ENCODE measurements around the gene PTGFRN. TPM values are rescaled to one million over a fixed set of nuclear protein-coding genes. Genes with fewer than 3 reads are reported as not detected.
"Not testable (repeated sequence)": the region's sequence is repeated elsewhere in the genome, so short reads cannot be mapped to it uniquely, and the experiment has no call there.

Gene PTGFRN
- total RNA-seq, 8 experiments from 2014 or later: 30.3 to 246 (median 88.4) TPM

- WGBS, 10 experiments: 80% methylated on average over 1 of the region's 1 CpG; no CpG with 5 or more reads in 9 of the 10 experiments
Measured at GRCh38 chr1:116980309-116980708, 70.6 kb downstream of the PTGFRN start.

GRCh38 chr1:116981521-116982037 is 71.9 kb downstream of the PTGFRN start:
- no peak for ATAC-seq (replicated peaks in 6 of 8)
- 43 to 100% (median 92%) methylated on average over 1 to 2 of the region's 2 CpGs; no CpG with 5 or more reads in 3 of the 10 experiments for WGBS, 10 experiments
- H3K4me3 ChIP-seq: no peak overlapping the region
- in situ Hi-C loops (cut with MboI; ENCODE audit: low pct_unique_long_range_greater_than_20kb in 2 of 9, low sequenced_read_pairs in 9 of 9, unreplicated experiment in 9 of 9): no loop called here
- no peak overlapping the region for H3K27ac ChIP-seq
- peaks cover 0 to 4% of the 10 kb centered on the region in 2 donors for H3K4me1 ChIP-seq (replicated peaks in 1 of 2)

More at GRCh38 chr1:116980309-116980708, 70.6 kb downstream of the PTGFRN start:
- H3K27ac ChIP-seq; in situ Hi-C loops (cut with MboI; ENCODE audit: low pct_unique_long_range_greater_than_20kb in 2 of 9, low sequenced_read_pairs in 9 of 9, unreplicated experiment in 9 of 9); ATAC-seq (replicated peaks in 6 of 8); H3K4me3 ChIP-seq; H3K4me1 ChIP-seq (replicated peaks in 1 of 2): not testable (repeated sequence)

- peak in 1 of 8 experiments; percentile 12 for ATAC-seq (replicated peaks in 6 of 8)
- no peak overlapping the region for H3K27ac ChIP-seq
- no peak overlapping the region for H3K4me3 ChIP-seq
- WGBS, 10 experiments: 73 to 90% (median 84%) methylated on average over 2 to 8 of the region's 9 CpGs; no CpG with 5 or more reads in 4 of the 10 experiments
- in situ Hi-C loops (cut with MboI; ENCODE audit: low pct_unique_long_range_greater_than_20kb in 2 of 9, low sequenced_read_pairs in 9 of 9, unreplicated experiment in 9 of 9): no loop called here
- peaks cover 5 to 11% of the 10 kb centered on the region in 2 donors for H3K4me1 ChIP-seq (replicated peaks in 1 of 2)
Measured at GRCh38 chr1:116982319-116983004, 72.7 kb downstream of the PTGFRN start.

GRCh38 chr1:116983112-116983511 is 73.4 kb downstream of the PTGFRN start:
- Histone ChIP-seq H3K4me3 (no peak overlapping the region), H3K27ac (no peak overlapping the region), H3K4me1 (replicated peaks in 1 of 2) (peaks cover 5 to 17% of the 10 kb centered on the region in 2 donors)
- ATAC-seq (replicated peaks in 6 of 8): peak in 3 of 8 experiments; percentile 40 to 49 (median 41)
- 0 to 94% (median 84%) methylated on average over 1 to 5 of the region's 5 CpGs; no CpG with 5 or more reads in 1 of the 10 experiments for WGBS, 10 experiments
- in situ Hi-C loops (cut with MboI; ENCODE audit: low pct_unique_long_range_greater_than_20kb in 2 of 9, low sequenced_read_pairs in 9 of 9, unreplicated experiment in 9 of 9): no loop called here

GRCh38 chr1:116983678-116984077 is 74.0 kb downstream of the PTGFRN start:
- WGBS, 10 experiments: 7 to 97% (median 82%) methylated on average over 1 to 4 of the region's 4 CpGs
- in situ Hi-C loops (cut with MboI; ENCODE audit: low pct_unique_long_range_greater_than_20kb in 2 of 9, low sequenced_read_pairs in 9 of 9, unreplicated experiment in 9 of 9): no loop called here
- peaks cover 5 to 23% of the 10 kb centered on the region in 2 donors for H3K4me1 ChIP-seq (replicated peaks in 1 of 2)
- ATAC-seq (replicated peaks in 6 of 8): no peak
- no peak overlapping the region for H3K27ac ChIP-seq
- no peak overlapping the region for H3K4me3 ChIP-seq

GRCh38 chr1:116984406-116985160 is 74.9 kb downstream of the PTGFRN start:
- Histone ChIP-seq H3K27ac (no peak overlapping the region), H3K4me1 (replicated peaks in 1 of 2) (peaks cover 5 to 24% of the 10 kb centered on the region in 2 donors), H3K4me3 (no peak overlapping the region)
- WGBS, 10 experiments: 20 to 100% (median 95%) methylated on average over 1 to 7 of the region's 14 CpGs; no CpG with 5 or more reads in 2 of the 10 experiments
- in situ Hi-C loops (cut with MboI; ENCODE audit: low pct_unique_long_range_greater_than_20kb in 2 of 9, low sequenced_read_pairs in 9 of 9, unreplicated experiment in 9 of 9): no loop called here
- ATAC-seq (replicated peaks in 6 of 8): no peak

- WGBS, 10 experiments: 17 to 91% (median 86%) methylated on average over 3 to 29 of the region's 29 CpGs; no CpG with 5 or more reads in 1 of the 10 experiments
- H3K27ac ChIP-seq: no peak overlapping the region
- ATAC-seq (replicated peaks in 6 of 8): no peak
- H3K4me1 ChIP-seq (replicated peaks in 1 of 2): peaks cover 5 to 24% of the 10 kb centered on the region in 2 donors
- no peak overlapping the region for H3K4me3 ChIP-seq
- in situ Hi-C loops (cut with MboI; ENCODE audit: low pct_unique_long_range_greater_than_20kb in 2 of 9, low sequenced_read_pairs in 9 of 9, unreplicated experiment in 9 of 9): no loop called here
Measured at GRCh38 chr1:116986421-116987255, 76.9 kb downstream of the PTGFRN start.

- in situ Hi-C loops (cut with MboI; ENCODE audit: low pct_unique_long_range_greater_than_20kb in 2 of 9, low sequenced_read_pairs in 9 of 9, unreplicated experiment in 9 of 9): no loop called here
Measured at GRCh38 chr1:116987256-116987555, 77.5 kb downstream of the PTGFRN start.

GRCh38 chr1:116988248-116988647 is 78.5 kb downstream of the PTGFRN start:
- Histone ChIP-seq H3K27ac (no peak overlapping the region), H3K4me3 (no peak overlapping the region), H3K4me1 (replicated peaks in 1 of 2) (peaks cover 5 to 24% of the 10 kb centered on the region in 2 donors)
- ATAC-seq (replicated peaks in 6 of 8): peak in 5 of 8 experiments; percentile 86 to 96 (median 90)
- 45 to 100% (median 62%) methylated on average over 1 to 7 of the region's 7 CpGs; no CpG with 5 or more reads in 2 of the 10 experiments for WGBS, 10 experiments
- in situ Hi-C loops (cut with MboI; ENCODE audit: low pct_unique_long_range_greater_than_20kb in 2 of 9, low sequenced_read_pairs in 9 of 9, unreplicated experiment in 9 of 9): no loop called here

More at GRCh38 chr1:116987256-116987555, 77.5 kb downstream of the PTGFRN start:
- no peak overlapping the region for H3K4me3 ChIP-seq
- WGBS, 10 experiments: 43 to 96% (median 84%) methylated on average over 2 to 11 of the region's 11 CpGs; no CpG with 5 or more reads in 1 of the 10 experiments
- no peak overlapping the region for H3K27ac ChIP-seq
- ATAC-seq (replicated peaks in 6 of 8): peak in 3 of 8 experiments; percentile 46 to 57 (median 52)
- peaks cover 5 to 24% of the 10 kb centered on the region in 2 donors for H3K4me1 ChIP-seq (replicated peaks in 1 of 2)

- ATAC-seq (replicated peaks in 6 of 8): peak in 1 of 8 experiments; percentile 10
- no peak overlapping the region for H3K4me3 ChIP-seq
- in situ Hi-C loops (cut with MboI; ENCODE audit: low pct_unique_long_range_greater_than_20kb in 2 of 9, low sequenced_read_pairs in 9 of 9, unreplicated experiment in 9 of 9): no loop called here
- H3K4me1 ChIP-seq (replicated peaks in 1 of 2): peaks cover 5 to 24% of the 10 kb centered on the region in 2 donors
- WGBS, 10 experiments: 67 to 100% (median 86%) methylated on average over 1 to 2 of the region's 2 CpGs; no CpG with 5 or more reads in 5 of the 10 experiments
- no peak overlapping the region for H3K27ac ChIP-seq
Measured at GRCh38 chr1:116988908-116989307, 79.2 kb downstream of the PTGFRN start.

GRCh38 chr1:116989835-116990234 is 80.1 kb downstream of the PTGFRN start:
- in situ Hi-C loops (cut with MboI; ENCODE audit: low pct_unique_long_range_greater_than_20kb in 2 of 9, low sequenced_read_pairs in 9 of 9, unreplicated experiment in 9 of 9): no loop called here
- WGBS, 10 experiments: 28 to 100% (median 81%) methylated on average over 1 to 5 of the region's 5 CpGs; no CpG with 5 or more reads in 1 of the 10 experiments
- no peak overlapping the region for H3K4me3 ChIP-seq
- ATAC-seq (replicated peaks in 6 of 8): no peak
- no peak overlapping the region for H3K27ac ChIP-seq
- H3K4me1 ChIP-seq (replicated peaks in 1 of 2): peaks cover 5 to 24% of the 10 kb centered on the region in 2 donors

- Histone ChIP-seq H3K4me1 (replicated peaks in 1 of 2) (peaks cover 5 to 24% of the 10 kb centered on the region in 2 donors), H3K4me3 (no peak overlapping the region), H3K27ac (no peak overlapping the region)
- in situ Hi-C loops (cut with MboI; ENCODE audit: low pct_unique_long_range_greater_than_20kb in 2 of 9, low sequenced_read_pairs in 9 of 9, unreplicated experiment in 9 of 9): no loop called here
- 2 to 100% (median 74%) methylated on average over 2 to 12 of the region's 12 CpGs; no CpG with 5 or more reads in 2 of the 10 experiments for WGBS, 10 experiments
- ATAC-seq (replicated peaks in 6 of 8): peak in 6 of 8 experiments; percentile 23 to 94 (median 68)
Measured at GRCh38 chr1:116990612-116991151, 81.0 kb downstream of the PTGFRN start.

Measured in motor neuron (in vitro differentiated cells).